Activated CD4-positive, alpha-beta T cell treated with anti-CD3 and anti-CD28 coated beads for 36 hours (primary cell): ENCODE data around the gene MRTO4. TPM values are rescaled to one million over a fixed set of nuclear protein-coding genes. Genes with fewer than 3 reads are reported as not detected.
"Not testable (repeated sequence)": the region's sequence is repeated elsewhere in the genome, so short reads cannot be mapped to it uniquely, and the experiment has no call there.

ENCODE experiments used
- ATAC-seq: fragments of 200-7000 bp; cut with Tn5 transposase; one replicate; pipeline ENCODE4 v1.10.0; 2021; ENCODE audit warnings: mild to moderate bottlenecking, moderate library complexity
- CTCF ChIA-PET: fragments of 350-600 bp; sonication (Branson Sonifier 250); formaldehyde crosslinking; loops from one replicate; lab custom pipeline; 2021; ENCODE audit warnings: antibody characterized with exemption; lab: Charles Lee
- POLR2A ChIA-PET: fragments of 350-600 bp; sonication (Branson Sonifier 250); formaldehyde crosslinking; loops from one replicate; lab custom pipeline; 2021; ENCODE audit warnings: antibody characterized with exemption, inconsistent platforms; lab: Charles Lee
- DNase-seq: peaks from one replicate; pipeline ENCODE4 v3.0.0-alpha.2; 2020
- H3K27ac Mint-ChIP-seq: one replicate; pipeline ENCODE4 v1.8.0; 2021; ENCODE audit warnings: mixed read lengths
- H3K27me3 Mint-ChIP-seq: one replicate; pipeline ENCODE4 v1.8.0; 2021; ENCODE audit warnings: mixed read lengths
- H3K36me3 Mint-ChIP-seq: one replicate; pipeline ENCODE4 v1.8.0; 2021; ENCODE audit warnings: low read depth, mixed read lengths
- H3K4me1 Mint-ChIP-seq: one replicate; pipeline ENCODE4 v1.8.0; 2021; ENCODE audit warnings: mixed read lengths
- H3K4me3 Mint-ChIP-seq: one replicate; pipeline ENCODE4 v1.8.0; 2021; ENCODE audit warnings: mild to moderate bottlenecking, moderate library complexity, mixed read lengths
- H3K9me3 Mint-ChIP-seq: one replicate; pipeline ENCODE4 v1.8.0; 2021; ENCODE audit warnings: low read depth, mixed read lengths
- intact Hi-C, 2 experiments: fragments of 100-400 bp; cut with DNase I in 1 of 2; cut with micrococcal nuclease in 1 of 2; formaldehyde crosslinking; loops; one replicate each; pipeline versions ENCODE4 v1.14.2 to v1.15.1; 2022 to 2024; cut with DNase I, micrococcal nuclease
- total RNA-seq, 2 experiments: library from RNA; stranded (reverse); gene quantifications; one replicate each; pipeline ENCODE4 v1.2.3, GENCODE V29; 2021

MRTO4 gene
- total RNA-seq, 2 experiments from 2014 or later = 82.6 to 95.0 TPM

DNA sequence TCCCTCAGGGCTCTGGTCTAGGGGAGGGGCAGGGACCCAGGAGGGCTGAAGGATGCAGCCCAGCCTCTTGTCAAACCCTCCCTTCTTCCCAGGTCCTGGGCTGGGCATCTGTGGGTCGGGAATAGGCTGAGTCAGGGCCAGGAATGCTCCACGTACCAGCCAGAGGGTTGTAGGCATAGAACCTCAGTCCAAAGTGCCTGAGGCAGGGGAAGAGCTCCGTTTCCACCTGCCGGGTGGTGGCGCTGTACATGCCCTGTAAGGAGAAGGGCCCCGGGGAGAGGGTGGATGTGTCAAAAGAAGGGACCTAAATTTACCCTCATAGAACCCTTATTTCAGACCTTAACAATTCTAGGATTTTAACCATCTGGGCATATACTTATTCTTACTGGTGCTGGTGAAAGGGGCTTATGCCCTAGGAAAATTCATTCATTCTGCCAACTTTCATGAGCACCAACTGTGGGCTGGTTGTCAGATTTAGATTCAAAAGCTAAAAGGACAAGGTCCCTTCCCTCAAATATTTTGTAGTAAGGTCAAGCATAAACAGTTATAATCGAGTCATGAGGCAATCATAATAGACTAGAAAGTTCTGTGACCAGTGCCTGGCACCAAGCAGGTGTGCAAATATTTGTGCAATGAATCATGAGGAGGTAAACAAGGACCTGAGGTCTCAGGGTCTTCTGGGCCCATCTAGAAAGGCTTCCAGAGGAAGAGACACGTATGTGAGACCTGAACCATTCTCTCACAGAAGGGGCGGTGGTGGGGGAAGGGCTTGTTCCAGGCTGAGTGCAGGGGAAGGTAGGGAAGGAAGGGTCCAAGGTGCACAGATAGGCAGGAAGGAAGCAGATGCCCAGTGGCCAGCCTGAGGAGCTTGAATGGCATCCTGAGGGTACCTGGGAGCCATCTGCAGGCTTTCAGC, 18.1 kb downstream of the MRTO4 start:
- ATAC-seq, H3K4me1 Mint-ChIP-seq, H3K27ac Mint-ChIP-seq, H3K9me3 Mint-ChIP-seq, H3K36me3 Mint-ChIP-seq, POLR2A ChIA-PET, H3K4me3 Mint-ChIP-seq, intact Hi-C loops: not testable (repeated sequence)
- CTCF ChIA-PET = interaction anchor here (0.5 to 1.2 kb wide), 4 partner anchors 15 to 384 kb away, joined by 3 to 4 read pairs (median 3); no protein-coding TSS in a partner anchor
- peak; percentile 48 for DNase-seq
- peaks cover 14% of the 10 kb centered on the region for H3K27me3 Mint-ChIP-seq

DNA sequence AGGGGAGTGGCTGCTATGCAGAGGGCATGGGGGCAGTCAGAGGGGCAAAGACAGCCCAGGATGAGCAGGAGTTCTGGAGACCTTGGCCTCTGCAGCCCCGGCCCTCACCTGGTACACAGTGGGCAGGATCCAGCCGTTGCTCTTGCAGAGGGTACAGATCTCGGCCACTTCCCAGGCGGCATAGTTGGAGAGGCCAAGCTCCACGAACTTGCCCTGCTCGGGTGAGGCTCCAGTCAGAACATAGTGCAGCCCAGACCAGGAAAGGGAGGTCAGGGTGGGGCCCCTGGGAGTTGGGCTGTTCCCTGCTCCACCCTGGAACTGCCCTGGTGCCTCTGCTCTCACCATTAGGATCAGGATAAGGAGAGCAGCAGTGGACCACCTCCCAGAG, 18.7 kb downstream of the MRTO4 start:
- peaks cover 14% of the 10 kb centered on the region for H3K27me3 Mint-ChIP-seq
- not testable (repeated sequence) for ATAC-seq

DNA sequence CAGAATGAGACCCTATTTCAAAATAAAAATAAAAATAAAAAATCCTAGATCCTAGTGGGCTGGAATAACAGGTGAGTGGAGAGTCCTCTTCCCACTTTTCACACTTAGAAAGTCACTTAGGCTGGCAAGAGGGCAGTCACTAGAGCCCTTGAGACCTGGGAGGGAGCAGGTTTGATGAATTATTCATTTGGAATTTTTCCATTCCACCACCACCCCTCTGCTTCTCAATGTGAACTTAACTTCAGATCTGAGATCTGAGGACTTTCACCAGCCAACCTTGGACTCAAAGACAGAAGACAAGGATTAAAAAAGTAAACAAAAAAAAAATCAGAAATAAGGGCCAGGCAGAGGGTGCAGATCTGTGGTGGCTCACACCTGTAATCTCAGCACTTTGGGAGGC, 20.5 kb downstream of the MRTO4 start:
- ATAC-seq = no peak
- intact Hi-C loops = no loop called here
- peaks cover 14% of the 10 kb centered on the region for H3K27me3 Mint-ChIP-seq
- H3K4me1 Mint-ChIP-seq = no peaks in the 10 kb centered on the region
- POLR2A ChIA-PET = no interaction called here
- DNase-seq = no peak
- CTCF ChIA-PET = no interaction called here
- peaks cover 8% of the 10 kb centered on the region for H3K9me3 Mint-ChIP-seq
- peaks cover 12% of the 10 kb centered on the region for H3K36me3 Mint-ChIP-seq
- H3K27ac Mint-ChIP-seq = no peak overlapping the region
- H3K4me3 Mint-ChIP-seq = no peak overlapping the region

More for the DNA sequence above, 18.7 kb downstream of the MRTO4 start:
- intact Hi-C loops, DNase-seq, H3K36me3 Mint-ChIP-seq, POLR2A ChIA-PET, H3K4me1 Mint-ChIP-seq, H3K27ac Mint-ChIP-seq, H3K9me3 Mint-ChIP-seq, H3K4me3 Mint-ChIP-seq: not testable (repeated sequence)
- CTCF ChIA-PET = interaction anchor here (1.2 kb wide), 1 partner anchor 384 kb away, joined by 4 read pairs; no protein-coding TSS in a partner anchor

DNA sequence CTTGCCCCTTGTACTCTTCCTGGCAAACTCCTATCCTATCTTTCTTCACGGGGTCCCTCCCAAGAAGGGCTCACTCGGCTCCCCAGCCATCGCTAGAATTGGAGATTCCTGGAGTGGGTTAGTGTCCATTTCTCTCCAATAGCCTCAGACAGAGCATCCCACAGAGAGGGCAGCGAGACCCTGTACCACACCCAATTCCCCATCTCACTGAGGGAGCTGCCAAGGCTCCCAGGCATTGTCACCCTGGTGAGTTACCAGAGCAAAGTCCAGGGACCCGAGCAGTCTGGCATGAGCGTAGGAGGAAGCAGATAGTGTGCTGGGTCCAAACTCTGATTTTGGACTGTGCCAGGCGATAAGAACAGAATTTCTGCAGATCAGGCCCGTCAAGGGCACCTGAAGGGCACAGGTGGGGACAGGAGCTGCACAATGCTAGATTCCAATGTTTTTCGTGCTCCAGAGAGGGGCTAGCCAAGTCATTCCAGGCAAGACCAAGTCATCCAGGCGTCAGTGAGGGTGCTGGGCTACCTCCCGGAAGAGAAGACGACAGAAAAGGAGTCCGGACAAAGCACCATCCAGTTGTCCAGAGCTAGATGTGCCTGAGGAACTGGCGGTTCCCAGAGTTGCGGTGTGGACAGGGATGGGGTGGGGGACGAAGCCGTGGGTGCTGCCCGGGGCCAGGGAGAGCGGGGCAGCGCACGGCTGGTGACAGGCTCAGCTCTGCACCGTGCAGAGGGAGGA, 21.7 kb downstream of the MRTO4 start:
- intact Hi-C loops = no loop called here
- H3K4me3 Mint-ChIP-seq = no peak overlapping the region
- no peak for ATAC-seq
- ChIA-PET POLR2A (no interaction called here), CTCF (no interaction called here)
- DNase-seq = no peak
- peaks cover 12% of the 10 kb centered on the region for H3K36me3 Mint-ChIP-seq
- H3K4me1 Mint-ChIP-seq = no peaks in the 10 kb centered on the region
- no peak overlapping the region for H3K27ac Mint-ChIP-seq
- peaks cover 14% of the 10 kb centered on the region for H3K27me3 Mint-ChIP-seq
- H3K9me3 Mint-ChIP-seq = peaks cover 8% of the 10 kb centered on the region

DNA sequence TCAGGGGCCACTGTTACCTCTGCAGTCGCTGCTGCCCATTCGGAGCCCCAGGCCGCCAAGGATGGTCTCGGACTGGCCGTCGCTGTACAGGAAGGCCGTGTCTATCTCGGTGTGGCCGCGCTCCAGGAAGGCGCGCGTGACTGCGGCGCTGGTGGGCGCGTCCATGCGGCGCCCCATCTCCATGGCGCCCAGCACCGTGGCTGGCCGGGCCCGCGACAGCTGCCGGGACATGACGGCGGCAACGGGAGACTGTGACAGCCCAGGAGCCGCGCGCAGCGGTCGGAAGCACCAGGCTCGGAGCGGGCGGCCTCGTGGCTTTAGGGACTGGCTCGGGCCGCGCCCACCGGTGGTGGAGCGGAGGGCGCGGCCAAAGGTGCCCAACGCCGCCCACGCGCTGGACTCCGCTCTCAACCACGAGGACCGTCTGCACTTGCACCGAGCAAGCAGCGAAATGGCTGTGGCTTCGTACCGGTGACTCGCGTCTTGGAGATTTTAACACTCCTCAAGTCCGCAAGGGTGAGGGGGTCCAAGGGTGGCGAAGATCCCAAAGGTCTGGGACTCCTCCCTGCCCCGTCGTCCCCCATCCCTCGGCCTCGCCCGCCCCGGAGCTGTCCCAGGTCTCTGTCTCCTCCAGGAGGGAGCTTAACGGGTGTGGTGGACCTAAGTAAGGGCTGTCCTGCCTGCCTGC, 22.4 kb downstream of the MRTO4 start:
- peak; percentile 64 for ATAC-seq
- H3K4me3 Mint-ChIP-seq, intact Hi-C loops, H3K9me3 Mint-ChIP-seq, H3K4me1 Mint-ChIP-seq, DNase-seq, H3K27ac Mint-ChIP-seq, POLR2A ChIA-PET: not testable (repeated sequence)
- Mint-ChIP-seq H3K27me3 (peaks cover 14% of the 10 kb centered on the region), H3K36me3 (peaks cover 12% of the 10 kb centered on the region)
- CTCF ChIA-PET = interaction anchor here (0.7 kb wide), 1 partner anchor 69 kb away, joined by 4 read pairs; no protein-coding TSS in a partner anchor

DNA sequence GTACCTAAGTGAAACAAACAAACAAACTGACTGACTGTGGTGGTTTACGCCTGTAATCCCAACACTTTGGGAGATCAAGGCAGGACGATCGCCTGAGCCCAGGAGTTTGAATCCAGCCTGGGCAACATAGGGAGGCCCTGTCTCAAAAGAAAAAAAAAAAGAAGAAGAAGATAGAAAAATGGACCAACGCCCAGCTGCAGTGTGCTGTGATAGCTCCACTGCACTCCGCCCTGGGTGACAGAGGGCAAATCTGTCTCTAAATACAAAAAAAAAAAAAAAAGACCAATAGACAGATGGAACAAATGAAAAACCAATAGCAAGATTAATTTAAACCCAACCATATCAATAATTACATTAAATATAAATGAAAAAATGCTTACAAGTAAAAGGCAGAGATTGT, 23.0 kb downstream of the MRTO4 start:
- DNase-seq (no peak), ATAC-seq (no peak)
- peaks cover 14% of the 10 kb centered on the region for H3K27me3 Mint-ChIP-seq
- no peaks in the 10 kb centered on the region for H3K4me1 Mint-ChIP-seq
- H3K27ac Mint-ChIP-seq = no peak overlapping the region
- CTCF ChIA-PET = interaction anchor here (0.7 kb wide), 2 partner anchors 69 to 103 kb away, joined by 3 to 4 read pairs; no protein-coding TSS in a partner anchor
- H3K36me3 Mint-ChIP-seq = peaks cover 12% of the 10 kb centered on the region
- H3K9me3 Mint-ChIP-seq = peaks cover 8% of the 10 kb centered on the region
- H3K4me3 Mint-ChIP-seq = no peak overlapping the region
- POLR2A ChIA-PET = no interaction called here
- intact Hi-C loops = no loop called here

DNA sequence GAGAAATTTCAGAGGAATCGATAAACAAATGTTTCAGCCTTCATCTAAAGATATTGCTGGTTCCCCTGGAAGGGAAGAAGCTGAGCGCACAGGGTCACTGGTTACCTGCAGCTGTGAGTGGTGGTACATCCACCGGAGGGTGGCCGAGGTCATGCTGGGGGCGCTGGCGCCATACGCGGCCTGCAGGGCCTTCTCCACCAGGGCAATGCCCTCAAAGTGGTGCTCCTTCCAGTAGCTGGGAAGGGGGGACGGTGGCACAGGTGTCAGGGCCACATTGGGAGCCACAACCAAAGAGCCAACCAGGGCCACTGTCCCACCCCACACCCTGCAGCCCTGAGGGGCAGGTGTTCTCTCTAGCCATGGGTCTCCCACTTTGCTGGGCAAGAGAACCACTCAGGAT, 32.3 kb downstream of the MRTO4 start:
- peaks cover 4% of the 10 kb centered on the region for H3K36me3 Mint-ChIP-seq
- POLR2A ChIA-PET = interaction anchor here (0.9 kb wide), 1 partner anchor 9 kb away, joined by 4 read pairs; no protein-coding TSS in a partner anchor

DNA sequence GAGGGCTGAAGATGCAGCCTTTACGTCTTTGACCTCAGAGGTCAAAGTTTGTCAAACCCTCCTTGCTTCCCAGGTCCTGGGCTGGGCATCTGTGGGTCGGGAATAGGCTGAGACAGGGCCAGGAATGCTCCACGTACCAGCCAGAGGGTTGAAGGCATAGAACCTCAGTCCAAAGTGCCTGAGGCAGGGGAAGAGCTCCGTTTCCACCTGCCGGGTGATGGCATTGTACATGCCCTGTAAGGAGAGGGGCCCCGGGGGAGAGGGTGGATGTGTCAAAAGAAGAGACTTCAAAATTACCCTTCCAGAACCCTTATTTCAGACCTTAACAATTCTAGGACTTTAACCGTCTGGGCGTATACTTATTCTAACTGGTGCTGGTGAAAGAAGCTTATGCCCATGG, 33.3 kb downstream of the MRTO4 start:
- POLR2A ChIA-PET = no interaction called here
- ATAC-seq = no peak
- Mint-ChIP-seq H3K4me3 (no peak overlapping the region), H3K9me3 (no peaks in the 10 kb centered on the region), H3K4me1 (peaks cover 7% of the 10 kb centered on the region), H3K27me3 (peaks cover 14% of the 10 kb centered on the region), H3K27ac (no peak overlapping the region), H3K36me3 (peaks cover 4% of the 10 kb centered on the region)
- no peak for DNase-seq
- CTCF ChIA-PET = no interaction called here
- intact Hi-C loops = no loop called here

More for the DNA sequence above, 32.3 kb downstream of the MRTO4 start:
- intact Hi-C loops = no loop called here
- ATAC-seq (no peak), DNase-seq (no peak)
- H3K4me3 Mint-ChIP-seq = no peak overlapping the region
- H3K4me1 Mint-ChIP-seq = peaks cover 4% of the 10 kb centered on the region
- no peak overlapping the region for H3K27ac Mint-ChIP-seq
- CTCF ChIA-PET = interaction anchor here (1.3 kb wide), 1 partner anchor 10 kb away, joined by 3 read pairs; no protein-coding TSS in a partner anchor
- peaks cover 6% of the 10 kb centered on the region for H3K27me3 Mint-ChIP-seq
- H3K9me3 Mint-ChIP-seq = no peaks in the 10 kb centered on the region

DNA sequence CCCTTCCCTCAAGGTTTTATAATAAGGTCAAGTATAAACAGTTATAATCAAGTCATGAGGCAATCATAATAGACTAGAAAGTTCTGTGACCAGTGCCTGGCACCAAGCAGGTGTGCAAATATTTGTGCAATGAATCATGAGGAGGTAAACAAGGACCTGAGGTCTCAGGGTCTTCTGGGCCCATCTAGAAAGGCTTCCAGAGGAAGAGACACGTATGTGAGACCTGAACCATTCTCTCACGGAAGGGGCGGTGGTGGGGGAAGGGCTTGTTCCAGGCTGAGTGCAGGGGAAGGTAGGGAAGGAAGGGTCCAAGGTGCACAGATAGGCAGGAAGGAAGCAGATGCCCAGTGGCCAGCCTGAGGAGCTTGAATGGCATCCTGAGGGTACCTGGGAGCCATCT, 33.8 kb downstream of the MRTO4 start:
- H3K27me3 Mint-ChIP-seq = peaks cover 15% of the 10 kb centered on the region
- CTCF ChIA-PET, H3K4me1 Mint-ChIP-seq, DNase-seq, H3K9me3 Mint-ChIP-seq, H3K4me3 Mint-ChIP-seq, ATAC-seq, H3K27ac Mint-ChIP-seq, intact Hi-C loops, H3K36me3 Mint-ChIP-seq: not testable (repeated sequence)
- POLR2A ChIA-PET = interaction anchor here (0.6 kb wide), 1 partner anchor 420 kb away, joined by 8 read pairs; no protein-coding TSS in a partner anchor

DNA sequence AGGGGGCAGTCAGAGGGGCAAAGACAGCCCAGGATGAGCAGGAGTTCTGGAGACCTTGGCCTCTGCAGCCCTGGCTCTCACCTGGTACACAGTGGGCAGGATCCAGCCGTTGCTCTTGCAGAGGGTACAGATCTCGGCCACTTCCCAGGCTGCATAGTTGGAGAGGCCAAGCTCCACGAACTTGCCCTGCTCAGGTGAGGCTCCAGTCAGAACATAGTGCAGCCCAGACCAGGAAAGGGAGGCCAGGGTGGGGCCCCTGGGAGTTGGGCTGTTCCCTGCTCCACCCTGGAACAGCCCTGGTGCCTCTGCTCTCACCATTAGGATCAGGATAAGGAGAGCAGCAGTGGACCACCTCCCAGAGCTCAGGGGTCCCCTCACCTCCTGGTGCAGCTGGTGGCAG, 34.2 kb downstream of the MRTO4 start:
- H3K27ac Mint-ChIP-seq, H3K36me3 Mint-ChIP-seq, DNase-seq, CTCF ChIA-PET, intact Hi-C loops, ATAC-seq, H3K4me3 Mint-ChIP-seq, H3K4me1 Mint-ChIP-seq, H3K9me3 Mint-ChIP-seq: not testable (repeated sequence)
- POLR2A ChIA-PET = interaction anchor here (0.6 kb wide), 1 partner anchor 420 kb away, joined by 8 read pairs; no protein-coding TSS in a partner anchor
- peaks cover 15% of the 10 kb centered on the region for H3K27me3 Mint-ChIP-seq
